Fibroblast of lung (primary cell): ENCODE measurements around the gene PRR14L. TPM values are rescaled to one million over a fixed set of nuclear protein-coding genes. Genes with fewer than 3 reads are reported as not detected.

Experiments used
- DNase-seq, 2 donors: peaks; one replicate each; pipeline versions ENCODE4 v3.0.0 to v3.0.0-alpha.2; 2010; ENCODE audit warnings: low read depth in 2 of 2
- H2AFZ ChIP-seq: 2 replicates; pipeline ENCODE4 v1.5.1; 2012; ENCODE audit warnings: low read length, control low read depth, inconsistent platforms
- H3K27ac ChIP-seq: 2 replicates; pipeline ENCODE4 v1.5.1; 2011; ENCODE audit warnings: low read length, control low read depth; ENCODE audit not compliant: insufficient read depth
- H3K27me3 ChIP-seq: 2 replicates; pipeline ENCODE4 v1.5.1; 2011; ENCODE audit warnings: mild to moderate bottlenecking, low read length; ENCODE audit not compliant: control insufficient read depth, insufficient read depth
- H3K36me3 ChIP-seq: 2 replicates; pipeline ENCODE4 v1.5.1; 2011; ENCODE audit warnings: low read length; ENCODE audit not compliant: control insufficient read depth, insufficient read depth
- H3K4me1 ChIP-seq: 2 replicates; pipeline ENCODE4 v1.5.1; 2011; ENCODE audit warnings: low read length; ENCODE audit not compliant: control insufficient read depth, insufficient read depth; ENCODE audit errors: extremely low read depth
- H3K4me2 ChIP-seq: 2 replicates; pipeline ENCODE4 v1.5.1; 2011; ENCODE audit warnings: low read length, control low read depth; ENCODE audit not compliant: insufficient read depth; ENCODE audit errors: extremely low read depth
- H3K4me3 ChIP-seq, 4 experiments: fragments of 200-600 bp in 1 of 4; sonication (generic) in 1 of 4; replicated peaks in 1 of 4; 2 replicates each; pipeline ENCODE4 v1.5.1; 2011 to 2016; ENCODE audit warnings: low read length in 4 of 4, low read depth in 3 of 4, mild to moderate bottlenecking in 3 of 4, control low read depth in 2 of 4, inconsistent platforms in 1 of 4, mixed read lengths in 1 of 4; ENCODE audit not compliant: insufficient read depth in 1 of 4; ENCODE audit errors: control extremely low read depth in 1 of 4
- H3K79me2 ChIP-seq: 2 replicates; pipeline ENCODE4 v1.5.1; 2012; ENCODE audit warnings: mild to moderate bottlenecking, low read length, inconsistent platforms; ENCODE audit not compliant: control insufficient read depth, insufficient read depth
- H3K9ac ChIP-seq: 2 replicates; pipeline ENCODE4 v1.5.1; 2011; ENCODE audit warnings: mild to moderate bottlenecking, low read length, control low read depth; ENCODE audit not compliant: insufficient read depth
- H3K9me3 ChIP-seq: 2 replicates; pipeline ENCODE4 v1.5.1; 2012; ENCODE audit warnings: low read depth, low read length; ENCODE audit not compliant: control insufficient read depth, insufficient read depth
- H4K20me1 ChIP-seq: 2 replicates; pipeline ENCODE4 v1.5.1; 2011; ENCODE audit warnings: low read length; ENCODE audit not compliant: control insufficient read depth, insufficient read depth; ENCODE audit errors: extremely low read depth
- CTCF ChIP-seq, 2 donors: IDR thresholded peaks in 1 of 2; conservative IDR thresholded peaks in 1 of 2; 1 replicate in 1 of 2; 2 replicates in 1 of 2; pipeline ENCODE4 v1.5.1; 2011 to 2012; ENCODE audit warnings: low read length in 2 of 2, control low read depth in 1 of 2, inconsistent platforms in 1 of 2, low read depth in 1 of 2, mild to moderate bottlenecking in 1 of 2
- EZH2 ChIP-seq: IDR thresholded peaks from 2 replicates; pipeline ENCODE4 v1.5.1; 2012; ENCODE audit warnings: low read length, control low read depth, mild to moderate bottlenecking; ENCODE audit errors: missing control alignments
- polyA plus RNA-seq, 2 donors: library from polyadenylated mRNA; depleted of rRNA in 1 of 2; stranded (reverse) in 1 of 2; unstranded in 1 of 2; fragments of >200 nt; gene quantifications; 2 replicates each; pipeline ENCODE4 v1.2.1, GENCODE V29; 2011 to 2012; ENCODE audit warnings: missing spikeins in 1 of 2
- total RNA-seq: library from RNA; depleted of rRNA; stranded (reverse); fragments of >200 nt; gene quantifications from 2 replicates; pipeline ENCODE4 v1.2.1, GENCODE V29; 2014

PRR14L gene
- total and polyA plus RNA-seq, 2 donors (not counting 1 experiment from before 2014, with no cell fraction given), result 14.4 to 17.3 TPM

- no peak for DNase-seq
- TF ChIP-seq EZH2 (no peak), CTCF (conservative IDR thresholded peaks at IDR 0.05 in 1 of 2, IDR thresholded peaks at IDR 0.05 in 1 of 2; ENCODE audit: low read depth in 1 of 2, low read length in 2 of 2) (no peak)
- Histone ChIP-seq H4K20me1 (no peaks in the 10 kb centered on the region), H3K27ac (no peak overlapping the region), H3K4me2 (no peak overlapping the region), H3K36me3 (no peaks in the 10 kb centered on the region), H3K4me1 (peaks cover 5% of the 10 kb centered on the region), H3K27me3 (no peaks in the 10 kb centered on the region), H2AFZ (no peak overlapping the region), H3K4me3 (no peak overlapping the region), H3K79me2 (peaks cover 33% of the 10 kb centered on the region), H3K9me3 (no peaks in the 10 kb centered on the region), H3K9ac (no peak overlapping the region)
These were observed 96.8 kb downstream of the PRR14L start for GRCh38 chr22:31652911-31653684.

GRCh38 chr22:31652088-31652487, 97.8 kb downstream of the PRR14L start:
- Histone ChIP-seq H3K4me3 (no peak overlapping the region), H3K4me2 (no peak overlapping the region), H2AFZ (no peak overlapping the region), H3K27me3 (no peaks in the 10 kb centered on the region), H3K9me3 (no peaks in the 10 kb centered on the region), H3K27ac (no peak overlapping the region), H3K4me1 (peaks cover 13% of the 10 kb centered on the region), H3K9ac (no peak overlapping the region), H3K79me2 (peaks cover 28% of the 10 kb centered on the region), H4K20me1 (no peaks in the 10 kb centered on the region), H3K36me3 (no peaks in the 10 kb centered on the region)
- no peak for DNase-seq
- TF ChIP-seq CTCF (conservative IDR thresholded peaks at IDR 0.05 in 1 of 2, IDR thresholded peaks at IDR 0.05 in 1 of 2; ENCODE audit: low read depth in 1 of 2, low read length in 2 of 2), result no peak
- no peak for TF ChIP-seq EZH2

- H3K79me2 ChIP-seq, result peaks cover 26% of the 10 kb centered on the region
- no peak overlapping the region for H3K27ac ChIP-seq
These were observed 98.3 kb downstream of the PRR14L start for GRCh38 chr22:31651664-31652063.

More at GRCh38 chr22:31651664-31652063, 98.3 kb downstream of the PRR14L start:
- H3K9me3 ChIP-seq, result no peaks in the 10 kb centered on the region
- H2AFZ ChIP-seq, result no peak overlapping the region
- H3K9ac ChIP-seq, result no peak overlapping the region
- H3K4me1 ChIP-seq, result peaks cover 16% of the 10 kb centered on the region
- no peak for DNase-seq
- H4K20me1 ChIP-seq, result no peaks in the 10 kb centered on the region
- no peaks in the 10 kb centered on the region for H3K27me3 ChIP-seq
- no peak for TF ChIP-seq EZH2
- no peak for TF ChIP-seq CTCF (conservative IDR thresholded peaks at IDR 0.05 in 1 of 2, IDR thresholded peaks at IDR 0.05 in 1 of 2; ENCODE audit: low read depth in 1 of 2, low read length in 2 of 2)
- no peaks in the 10 kb centered on the region for H3K36me3 ChIP-seq
- no peak overlapping the region for H3K4me2 ChIP-seq
- no peak overlapping the region for H3K4me3 ChIP-seq
